Measurements from ENCODE around the gene ZNF438.

ZNF438 gene

GRCh38 chr10:30873411-30873810 is 158.3 kb downstream of the ZNF438 start:
- DNase-seq, result no peak

GRCh38 chr10:30870896-30871295 is 160.8 kb downstream of the ZNF438 start:
- no peak for DNase-seq

GRCh38 chr10:30869566-30869965 is 162.1 kb downstream of the ZNF438 start:
- no peak for DNase-seq

- DNase-seq, result no peak
Observed at GRCh38 chr10:30868611-30869010, 163.1 kb downstream of the ZNF438 start.

- DNase-seq, result no peak
Observed at GRCh38 chr10:30866896-30867295, 164.8 kb downstream of the ZNF438 start.

GRCh38 chr10:30865141-30865926 is 166.3 kb downstream of the ZNF438 start:
- no peak for DNase-seq

- DNase-seq, result no peak
Observed at GRCh38 chr10:30863516-30864210, 168.0 kb downstream of the ZNF438 start.

- DNase-seq, result no peak
Observed at GRCh38 chr10:30862486-30862885, 169.2 kb downstream of the ZNF438 start.

GRCh38 chr10:30861976-30862375 is 169.7 kb downstream of the ZNF438 start:
- no peak for DNase-seq

- no peak for DNase-seq
Observed at GRCh38 chr10:30861221-30861620, 170.4 kb downstream of the ZNF438 start.

GRCh38 chr10:30858499-30858898 is 173.2 kb downstream of the ZNF438 start:
- no peak for DNase-seq

- DNase-seq, result no peak
Observed at GRCh38 chr10:30857803-30858202, 173.9 kb downstream of the ZNF438 start.

GRCh38 chr10:30855131-30855530 is 176.5 kb downstream of the ZNF438 start:
- DNase-seq, result no peak

- DNase-seq, result no peak
Observed at GRCh38 chr10:30854656-30855055, 177.0 kb downstream of the ZNF438 start.

GRCh38 chr10:30853066-30853465 is 178.6 kb downstream of the ZNF438 start:
- no peak for DNase-seq

GRCh38 chr10:30850776-30851175 is 180.9 kb downstream of the ZNF438 start:
- DNase-seq, result no peak

GRCh38 chr10:30849231-30850035 is 182.2 kb downstream of the ZNF438 start:
- no peak for DNase-seq

- no peak for DNase-seq
Observed at GRCh38 chr10:30848396-30849032, 183.2 kb downstream of the ZNF438 start.

GRCh38 chr10:30847642-30848041 is 184.0 kb downstream of the ZNF438 start:
- no peak for DNase-seq

- DNase-seq, result no peak
Observed at GRCh38 chr10:30847199-30847598, 184.5 kb downstream of the ZNF438 start.

GRCh38 chr10:30846710-30847109 is 185.0 kb downstream of the ZNF438 start:
- DNase-seq, result no peak

- DNase-seq, result no peak
Observed at GRCh38 chr10:30842894-30843293, 188.8 kb downstream of the ZNF438 start.

GRCh38 chr10:30842185-30842584 is 189.5 kb downstream of the ZNF438 start:
- no peak for DNase-seq

All from NK-92 treated with Interleukin-12 subunit alpha and Interleukin-12 subunit beta, amount 100 ng/mL, for 24 hours (cell line).